HEK293 (cell line): Measurements from ENCODE around the gene NR1I2.

Experiments
- CTCF ChIA-PET: fragments of 350-600 bp; formaldehyde crosslinking; extraction: SDS; loops from one replicate; lab custom pipeline; 2021; ENCODE audit warnings: antibody characterized with exemption; lab: Yijun Ruan, JAX
- POLR2A ChIA-PET: fragments of 300-600 bp; formaldehyde crosslinking; extraction: SDS; loops from one replicate; lab custom pipeline; 2020; ENCODE audit warnings: antibody characterized with exemption, inconsistent platforms; lab: Yijun Ruan, JAX
- H3K27ac ChIP-seq: fragments of 200-500 bp; sonication (Bioruptor generic); 2 replicates; pipeline ENCODE4 v1.5.1; 2014; ENCODE audit warnings: low read depth, low read length, control low read depth, inconsistent platforms; ENCODE audit errors: extremely low read depth
- H3K36me3 ChIP-seq, 2 experiments: fragments of 200-500 bp in 1 of 2; sonication (Bioruptor generic) in 1 of 2; 1 replicate in 1 of 2; 2 replicates in 1 of 2; pipeline ENCODE4 v1.5.1; 2014 to 2017; ENCODE audit warnings: inconsistent platforms in 2 of 2, low read length in 2 of 2; ENCODE audit not compliant: control insufficient read depth in 2 of 2, insufficient read depth in 1 of 2
- H3K4me1 ChIP-seq: fragments of 200-500 bp; sonication (Bioruptor generic); 2 replicates; pipeline ENCODE4 v1.5.1; 2014; ENCODE audit warnings: mild to moderate bottlenecking, low read length, inconsistent platforms; ENCODE audit not compliant: control insufficient read depth, insufficient read depth
- H3K4me3 ChIP-seq: 2 replicates; pipeline ENCODE4 v1.5.1; 2011; ENCODE audit warnings: low read depth, mild to moderate bottlenecking, control low read depth, low read length, moderate library complexity
- H3K9me3 ChIP-seq: fragments of 200-500 bp; sonication (Bioruptor generic); 2 replicates; pipeline ENCODE4 v1.5.1; 2014; ENCODE audit warnings: low read depth, low read length, inconsistent platforms; ENCODE audit not compliant: control insufficient read depth, insufficient read depth
- GLI2 ChIP-seq: fragments of 450-650 bp; formaldehyde crosslinking; IDR thresholded peaks from 2 replicates; pipeline ENCODE4; 2017; ENCODE audit warnings: missing biosample characterization, missing genetic modification characterization, low read depth, borderline replicate concordance
- KLF7 ChIP-seq: fragments of 450-650 bp; formaldehyde crosslinking; IDR thresholded peaks from 2 replicates; pipeline ENCODE4 v1.5.1; 2016; ENCODE audit warnings: missing biosample characterization, missing genetic modification characterization, borderline replicate concordance
- MYNN ChIP-seq: fragments of 450-650 bp; formaldehyde crosslinking; IDR thresholded peaks from 2 replicates; pipeline ENCODE4 v1.5.1; 2016; ENCODE audit warnings: missing biosample characterization, missing genetic modification characterization, borderline replicate concordance
- MZF1 ChIP-seq: fragments of 450-650 bp; formaldehyde crosslinking; IDR thresholded peaks from 2 replicates; pipeline ENCODE4 v1.5.1; 2017; ENCODE audit warnings: missing biosample characterization, missing genetic modification characterization, borderline replicate concordance
- OSR2 ChIP-seq: fragments of 450-650 bp; formaldehyde crosslinking; IDR thresholded peaks from 2 replicates; pipeline ENCODE4 v1.5.1; 2016; ENCODE audit warnings: missing biosample characterization, missing genetic modification characterization
- SP3 ChIP-seq: fragments of 450-650 bp; formaldehyde crosslinking; IDR thresholded peaks from 2 replicates; pipeline ENCODE4 v1.5.1; 2016; ENCODE audit warnings: missing biosample characterization, missing genetic modification characterization
- YY1 ChIP-seq: fragments of 450-650 bp; formaldehyde crosslinking; IDR thresholded peaks from 2 replicates; pipeline ENCODE4 v1.5.1; 2018; ENCODE audit warnings: missing biosample characterization, missing genetic modification characterization
- ZNF121 ChIP-seq: fragments of 450-650 bp; formaldehyde crosslinking; IDR thresholded peaks from 2 replicates; pipeline ENCODE4 v1.5.1; 2016; ENCODE audit warnings: missing biosample characterization, missing genetic modification characterization
- ZNF2 ChIP-seq: fragments of 450-650 bp; formaldehyde crosslinking; IDR thresholded peaks from 2 replicates; pipeline ENCODE4 v1.5.1; 2016; ENCODE audit warnings: missing biosample characterization, missing genetic modification characterization
- ZNF239 ChIP-seq: fragments of 450-650 bp; formaldehyde crosslinking; IDR thresholded peaks from 2 replicates; pipeline ENCODE4 v1.5.1; 2016; ENCODE audit warnings: missing biosample characterization, missing genetic modification characterization
- ZNF266 ChIP-seq: fragments of 450-650 bp; formaldehyde crosslinking; IDR thresholded peaks from 2 replicates; pipeline ENCODE4 v1.5.1; 2016; ENCODE audit warnings: missing biosample characterization, missing genetic modification characterization, low read depth
- ZNF37A ChIP-seq: fragments of 450-650 bp; IDR thresholded peaks from 2 replicates; pipeline ENCODE4 v1.5.1; 2018; ENCODE audit warnings: missing biosample characterization, missing genetic modification characterization
- ZNF433 ChIP-seq: fragments of 450-650 bp; formaldehyde crosslinking; IDR thresholded peaks from 2 replicates; pipeline ENCODE4 v1.5.1; 2016; ENCODE audit warnings: missing biosample characterization, missing genetic modification characterization, low read depth
- ZNF521 ChIP-seq: fragments of 450-650 bp; formaldehyde crosslinking; IDR thresholded peaks from 2 replicates; pipeline ENCODE4 v1.5.1; 2017; ENCODE audit warnings: missing biosample characterization, mild to moderate bottlenecking, missing genetic modification characterization
- ZNF530 ChIP-seq: fragments of 450-650 bp; formaldehyde crosslinking; IDR thresholded peaks from 2 replicates; pipeline ENCODE4 v1.5.1; 2016; ENCODE audit warnings: low read depth, missing biosample characterization, missing genetic modification characterization
- ZNF571 ChIP-seq: fragments of 450-650 bp; formaldehyde crosslinking; IDR thresholded peaks from 2 replicates; pipeline ENCODE4 v1.5.0; 2017; ENCODE audit warnings: missing biosample characterization, missing genetic modification characterization
- ZNF600 ChIP-seq: fragments of 450-650 bp; formaldehyde crosslinking; IDR thresholded peaks from 2 replicates; pipeline ENCODE4 v1.5.1; 2016; ENCODE audit warnings: missing biosample characterization, missing genetic modification characterization
- ZNF677 ChIP-seq: fragments of 450-650 bp; IDR thresholded peaks from 2 replicates; pipeline ENCODE4 v1.5.0; 2018; ENCODE audit warnings: missing biosample characterization, mild to moderate bottlenecking, missing genetic modification characterization, moderate library complexity
- ZNF701 ChIP-seq: fragments of 450-650 bp; formaldehyde crosslinking; IDR thresholded peaks from 2 replicates; pipeline ENCODE4 v1.5.1; 2016; ENCODE audit warnings: missing biosample characterization, missing genetic modification characterization
- ZNF707 ChIP-seq: fragments of 450-650 bp; formaldehyde crosslinking; IDR thresholded peaks from 2 replicates; pipeline ENCODE4 v1.5.1; 2016; ENCODE audit warnings: missing biosample characterization, missing genetic modification characterization
- ZNF76 ChIP-seq: fragments of 450-650 bp; formaldehyde crosslinking; IDR thresholded peaks from 2 replicates; pipeline ENCODE4; 2016; ENCODE audit warnings: low read depth, missing biosample characterization, missing genetic modification characterization, borderline replicate concordance
- ZNF776 ChIP-seq: fragments of 450-650 bp; formaldehyde crosslinking; IDR thresholded peaks from 2 replicates; pipeline ENCODE4 v1.5.0; 2017; ENCODE audit warnings: missing biosample characterization, missing genetic modification characterization, borderline replicate concordance
- ZNF777 ChIP-seq: fragments of 450-650 bp; formaldehyde crosslinking; IDR thresholded peaks from 2 replicates; pipeline ENCODE4 v1.5.1; 2017; ENCODE audit warnings: missing biosample characterization, missing genetic modification characterization, borderline replicate concordance
- ZNF785 ChIP-seq: fragments of 450-650 bp; formaldehyde crosslinking; IDR thresholded peaks from 2 replicates; pipeline ENCODE4 v1.5.1; 2016; ENCODE audit warnings: missing biosample characterization, missing genetic modification characterization
- ZXDB ChIP-seq: fragments of 450-650 bp; formaldehyde crosslinking; IDR thresholded peaks from 2 replicates; pipeline ENCODE4 v1.5.1; 2016; ENCODE audit warnings: missing biosample characterization, missing genetic modification characterization
- TF ChIP-seq, protein P1 (sequence below): fragments of 450-650 bp; formaldehyde crosslinking; IDR thresholded peaks from 2 replicates; pipeline ENCODE4; 2016; ENCODE audit warnings: missing biosample characterization, missing genetic modification characterization
- TF ChIP-seq, protein P2 (sequence below): fragments of 450-650 bp; formaldehyde crosslinking; IDR thresholded peaks from 2 replicates; pipeline ENCODE4 v1.5.1; 2017; ENCODE audit warnings: missing biosample characterization, missing genetic modification characterization
- TF ChIP-seq, protein P3 (sequence below): fragments of 450-650 bp; formaldehyde crosslinking; IDR thresholded peaks from 2 replicates; pipeline ENCODE4 v1.5.1; 2016; ENCODE audit warnings: missing biosample characterization, missing genetic modification characterization
- TF ChIP-seq, protein P4 (sequence below): fragments of 450-650 bp; formaldehyde crosslinking; IDR thresholded peaks from 2 replicates; pipeline ENCODE4 v1.5.1; 2016; ENCODE audit warnings: missing biosample characterization, missing genetic modification characterization

The NR1I2 gene

DNA sequence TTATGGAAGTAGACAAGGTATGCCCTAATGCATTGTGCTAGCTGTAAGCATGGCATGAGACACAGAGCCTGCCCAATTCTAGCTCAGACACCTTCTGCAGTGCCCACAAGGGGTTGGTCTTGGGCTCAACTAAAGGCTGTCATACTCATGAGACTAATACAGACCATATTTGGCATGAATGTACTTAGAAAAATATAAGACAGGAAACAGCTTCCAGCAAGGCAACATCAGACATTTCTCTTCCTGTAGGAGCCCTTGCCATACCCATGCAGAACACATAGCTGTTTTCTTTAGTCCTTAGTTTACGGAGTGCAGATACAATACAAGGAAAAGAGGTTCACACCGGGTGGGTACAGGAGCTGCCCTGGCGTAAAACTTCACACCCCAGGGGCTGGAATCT is 30.5 kb upstream of the NR1I2 start:
- TF ChIP-seq YY1: no peak
- no peak for TF ChIP-seq ZXDB (tag by site-specific recombination)
- TF ChIP-seq, protein P1, sequence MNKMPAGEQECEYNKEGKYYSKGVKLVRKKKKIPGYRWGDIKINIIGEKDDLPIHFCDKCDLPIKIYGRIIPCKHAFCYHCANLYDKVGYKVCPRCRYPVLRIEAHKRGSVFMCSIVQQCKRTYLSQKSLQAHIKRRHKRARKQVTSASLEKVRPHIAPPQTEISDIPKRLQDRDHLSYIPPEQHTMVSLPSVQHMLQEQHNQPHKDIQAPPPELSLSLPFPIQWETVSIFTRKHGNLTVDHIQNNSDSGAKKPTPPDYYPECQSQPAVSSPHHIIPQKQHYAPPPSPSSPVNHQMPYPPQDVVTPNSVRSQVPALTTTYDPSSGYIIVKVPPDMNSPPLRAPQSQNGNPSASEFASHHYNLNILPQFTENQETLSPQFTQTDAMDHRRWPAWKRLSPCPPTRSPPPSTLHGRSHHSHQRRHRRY: no peak
- TF ChIP-seq ZNF707 (tag by site-specific recombination): no peak
- TF ChIP-seq ZNF677: no peak
- no peak for TF ChIP-seq ZNF37A
- no peak for TF ChIP-seq GLI2 (tag by site-specific recombination)
- no peak for TF ChIP-seq SP3 (tag by site-specific recombination)
- no peak for TF ChIP-seq ZNF571 (tag by site-specific recombination)
- TF ChIP-seq ZNF521 (tag by site-specific recombination): no peak
- no peak for TF ChIP-seq ZNF785 (tag by site-specific recombination)
- no peak for TF ChIP-seq ZNF600 (tag by site-specific recombination)
- TF ChIP-seq ZNF2 (tag by site-specific recombination): no peak
- TF ChIP-seq ZNF76 (tag by site-specific recombination): no peak
- no peak for TF ChIP-seq ZNF701 (tag by site-specific recombination)

DNA sequence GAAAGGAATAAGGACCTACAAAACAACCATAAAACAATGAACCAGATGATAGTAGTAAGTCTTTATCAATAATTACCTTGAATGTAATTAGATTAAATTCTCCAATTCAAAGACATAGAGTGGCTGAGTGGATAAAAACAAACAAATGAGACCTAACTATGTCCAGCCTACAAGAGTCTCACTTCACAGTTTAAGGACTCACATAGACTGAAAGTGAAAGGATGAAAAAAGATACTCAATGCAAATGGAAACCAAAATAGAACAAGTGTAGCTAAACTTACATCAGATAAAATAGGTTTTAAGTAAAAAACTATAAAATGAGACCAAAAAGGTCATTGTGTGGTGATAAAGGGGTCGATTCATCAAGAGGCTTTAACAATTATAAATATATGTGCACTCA is 21.9 kb upstream of the NR1I2 start:
- CTCF ChIA-PET: interaction anchor here (0.6 kb wide), 1 partner anchor 16 kb away, joined by 4 read pairs; no protein-coding TSS in a partner anchor
- no peak overlapping the region for H3K27ac ChIP-seq

More for the DNA sequence above, 30.5 kb upstream of the NR1I2 start:
- no peak overlapping the region for H3K27ac ChIP-seq
- H3K9me3 ChIP-seq: no peaks in the 10 kb centered on the region
- ChIA-PET POLR2A (no interaction called here), CTCF (interaction anchor here (1.6 kb wide), 1 partner anchor 9 kb away, joined by 4 read pairs; no protein-coding TSS in a partner anchor)
- no peaks in the 10 kb centered on the region for H3K36me3 ChIP-seq
- H3K4me3 ChIP-seq: no peak overlapping the region
- H3K4me1 ChIP-seq: no peaks in the 10 kb centered on the region

More for the DNA sequence above, 21.9 kb upstream of the NR1I2 start:
- H3K9me3 ChIP-seq: no peaks in the 10 kb centered on the region
- POLR2A ChIA-PET: no interaction called here
- H3K4me3 ChIP-seq: no peak overlapping the region
- no peaks in the 10 kb centered on the region for H3K4me1 ChIP-seq
- no peak for TF ChIP-seq ZNF521 (tag by site-specific recombination)
- TF ChIP-seq MZF1: no peak
- no peak for TF ChIP-seq KLF7 (tag by site-specific recombination)
- no peak for TF ChIP-seq ZNF266 (tag by site-specific recombination)
- no peak for TF ChIP-seq ZNF776 (tag by site-specific recombination)
- no peak for TF ChIP-seq ZNF121 (tag by site-specific recombination)
- TF ChIP-seq, protein P2, sequence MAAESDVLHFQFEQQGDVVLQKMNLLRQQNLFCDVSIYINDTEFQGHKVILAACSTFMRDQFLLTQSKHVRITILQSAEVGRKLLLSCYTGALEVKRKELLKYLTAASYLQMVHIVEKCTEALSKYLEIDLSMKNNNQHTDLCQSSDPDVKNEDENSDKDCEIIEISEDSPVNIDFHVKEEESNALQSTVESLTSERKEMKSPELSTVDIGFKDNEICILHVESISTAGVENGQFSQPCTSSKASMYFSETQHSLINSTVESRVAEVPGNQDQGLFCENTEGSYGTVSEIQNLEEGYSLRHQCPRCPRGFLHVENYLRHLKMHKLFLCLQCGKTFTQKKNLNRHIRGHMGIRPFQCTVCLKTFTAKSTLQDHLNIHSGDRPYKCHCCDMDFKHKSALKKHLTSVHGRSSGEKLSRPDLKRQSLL (tag by site-specific recombination): no peak
- no peak for TF ChIP-seq ZNF777 (tag by site-specific recombination)
- TF ChIP-seq ZNF239: no peak
- TF ChIP-seq MYNN (tag by site-specific recombination): no peak
- TF ChIP-seq, protein P3, sequence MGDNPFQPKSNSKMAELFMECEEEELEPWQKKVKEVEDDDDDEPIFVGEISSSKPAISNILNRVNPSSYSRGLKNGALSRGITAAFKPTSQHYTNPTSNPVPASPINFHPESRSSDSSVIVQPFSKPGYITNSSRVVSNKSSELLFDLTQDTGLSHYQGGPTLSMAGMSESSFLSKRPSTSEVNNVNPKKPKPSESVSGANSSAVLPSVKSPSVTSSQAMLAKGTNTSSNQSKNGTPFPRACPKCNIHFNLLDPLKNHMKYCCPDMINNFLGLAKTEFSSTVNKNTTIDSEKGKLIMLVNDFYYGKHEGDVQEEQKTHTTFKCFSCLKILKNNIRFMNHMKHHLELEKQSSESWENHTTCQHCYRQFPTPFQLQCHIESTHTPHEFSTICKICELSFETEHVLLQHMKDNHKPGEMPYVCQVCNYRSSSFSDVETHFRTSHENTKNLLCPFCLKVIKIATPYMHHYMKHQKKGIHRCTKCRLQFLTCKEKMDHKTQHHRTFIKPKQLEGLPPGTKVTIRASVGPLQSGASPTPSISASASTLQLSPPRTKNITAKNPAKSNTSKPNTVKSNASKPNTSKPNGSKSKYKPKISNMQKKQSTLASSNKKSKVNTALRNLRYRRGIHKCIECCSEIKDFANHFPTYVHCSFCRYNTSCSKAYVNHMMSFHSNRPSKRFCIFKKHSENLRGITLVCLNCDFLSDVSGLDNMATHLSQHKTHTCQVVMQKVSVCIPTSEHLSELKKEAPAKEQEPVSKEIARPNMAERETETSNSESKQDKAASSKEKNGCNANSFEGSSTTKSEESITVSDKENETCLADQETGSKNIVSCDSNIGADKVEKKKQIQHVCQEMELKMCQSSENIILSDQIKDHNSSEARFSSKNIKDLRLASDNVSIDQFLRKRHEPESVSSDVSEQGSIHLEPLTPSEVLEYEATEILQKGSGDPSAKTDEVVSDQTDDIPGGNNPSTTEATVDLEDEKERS (tag by site-specific recombination): no peak
- no peak for TF ChIP-seq OSR2
- no peak for TF ChIP-seq ZNF433 (tag by site-specific recombination)
- TF ChIP-seq, protein P4, sequence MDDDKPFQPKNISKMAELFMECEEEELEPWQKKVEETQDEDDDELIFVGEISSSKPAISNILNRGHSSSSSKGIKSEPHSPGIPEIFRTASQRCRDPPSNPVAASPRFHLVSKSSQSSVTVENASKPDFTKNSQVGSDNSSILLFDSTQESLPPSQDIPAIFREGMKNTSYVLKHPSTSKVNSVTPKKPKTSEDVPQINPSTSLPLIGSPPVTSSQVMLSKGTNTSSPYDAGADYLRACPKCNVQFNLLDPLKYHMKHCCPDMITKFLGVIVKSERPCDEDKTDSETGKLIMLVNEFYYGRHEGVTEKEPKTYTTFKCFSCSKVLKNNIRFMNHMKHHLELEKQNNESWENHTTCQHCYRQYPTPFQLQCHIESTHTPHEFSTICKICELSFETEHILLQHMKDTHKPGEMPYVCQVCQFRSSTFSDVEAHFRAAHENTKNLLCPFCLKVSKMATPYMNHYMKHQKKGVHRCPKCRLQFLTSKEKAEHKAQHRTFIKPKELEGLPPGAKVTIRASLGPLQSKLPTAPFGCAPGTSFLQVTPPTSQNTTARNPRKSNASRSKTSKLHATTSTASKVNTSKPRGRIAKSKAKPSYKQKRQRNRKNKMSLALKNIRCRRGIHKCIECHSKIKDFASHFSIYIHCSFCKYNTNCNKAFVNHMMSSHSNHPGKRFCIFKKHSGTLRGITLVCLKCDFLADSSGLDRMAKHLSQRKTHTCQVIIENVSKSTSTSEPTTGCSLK (tag by site-specific recombination): no peak
- TF ChIP-seq ZNF707 (tag by site-specific recombination): no peak
- TF ChIP-seq, protein P1: no peak
- no peak for TF ChIP-seq ZNF530
- TF ChIP-seq ZNF2 (tag by site-specific recombination): no peak
- TF ChIP-seq, all 188 proteins: peak for 0
- no peaks in the 10 kb centered on the region for H3K36me3 ChIP-seq
